Measurements from ENCODE around the gene KIAA1549. TPM values are rescaled to one million over a fixed set of nuclear protein-coding genes. Genes with fewer than 3 reads are reported as not detected.

KIAA1549 gene
- total and polyA plus RNA-seq, 2 of the 4 experiments (the other 2 are of a cell fraction): 1.3 to 3.3 TPM

DNA sequence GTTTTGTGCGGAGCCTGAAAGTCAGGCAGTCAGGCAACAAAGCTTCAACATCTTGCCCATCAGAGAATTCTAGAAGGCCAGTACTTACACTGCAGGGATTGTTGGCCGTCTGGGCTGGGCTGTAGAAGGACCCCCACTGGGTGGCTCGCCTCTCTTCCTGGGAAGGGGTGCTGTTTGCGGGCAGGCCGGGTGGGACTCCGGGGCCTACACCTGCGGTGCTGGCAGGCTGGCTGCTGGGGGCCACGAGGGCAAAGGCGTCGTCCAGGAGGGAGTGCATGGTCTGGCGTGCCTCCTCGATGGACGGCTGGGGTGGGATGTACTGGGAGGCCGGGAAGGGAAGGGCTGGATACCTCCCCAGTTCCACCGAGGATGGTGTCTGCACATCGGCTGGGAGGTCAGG, 120.1 kb downstream of the KIAA1549 start:
- Histone ChIP-seq H2AFZ (replicated peaks; ENCODE audit: low read length, poor library complexity) (no peak overlapping the region), H3K4me3 (ENCODE audit: insufficient read depth, low read depth, low read length) (no peak overlapping the region), H4K91ac (ENCODE audit: insufficient read depth, low read depth, low read length) (no peak overlapping the region), H2AK5ac (ENCODE audit: low read depth, low read length) (no peak overlapping the region), H3K9ac (ENCODE audit: low read depth, low read length) (no peak overlapping the region), H2AK9ac (replicated peaks; ENCODE audit: low read depth, low read length, poor library complexity) (no peak overlapping the region), H3K9me1 (ENCODE audit: insufficient read depth, low read length) (no peaks in the 10 kb centered on the region), H3K36me3 (ENCODE audit: control insufficient read depth, insufficient read depth, low read length) (peaks cover 6% of the 10 kb centered on the region), H4K5ac (ENCODE audit: low read depth, low read length) (no peak overlapping the region), H3K27me3 (ENCODE audit: control insufficient read depth, insufficient read depth, low read length) (no peaks in the 10 kb centered on the region), H4K20me1 (ENCODE audit: insufficient read depth, low read length) (no peaks in the 10 kb centered on the region), H2BK120ac (ENCODE audit: low read depth, low read length) (no peak overlapping the region), H2BK15ac (ENCODE audit: low read depth, low read length) (no peak overlapping the region), H2BK20ac (ENCODE audit: low read depth, low read length) (no peak overlapping the region), H2BK5ac (ENCODE audit: low read depth, low read length, poor library complexity, severe bottlenecking) (no peak overlapping the region), H3K79me1 (ENCODE audit: low read depth in 1 of 2, low read length in 2 of 2) (no peaks in the 10 kb centered on the region), H3K4me1 (ENCODE audit: control insufficient read depth, insufficient read depth, low read length) (no peaks in the 10 kb centered on the region), H3K14ac (replicated peaks; ENCODE audit: low read depth, low read length) (no peak overlapping the region), H3K9me3 (ENCODE audit: control insufficient read depth, insufficient read depth, low read length) (peaks cover 3% of the 10 kb centered on the region), H3K18ac (ENCODE audit: low read depth, low read length) (no peak overlapping the region), H4K8ac (ENCODE audit: low read depth in 2 of 2, low read length in 2 of 2) (no peak overlapping the region), H3K27ac (ENCODE audit: insufficient read depth, low read length) (no peak overlapping the region), H3K23ac (ENCODE audit: low read depth, low read length) (no peak overlapping the region), H3K56ac (ENCODE audit: extremely low read depth, insufficient read depth, low read length) (no peak overlapping the region), H3K4me2 (ENCODE audit: low read depth, low read length) (no peak overlapping the region), H3K4ac (ENCODE audit: low read depth, low read length) (no peak overlapping the region)
- intact Hi-C loops (cut with micrococcal nuclease): no loop called here
- ChIA-PET CTCF (no interaction called here), POLR2A (ENCODE audit: unreplicated experiment) (no interaction called here)
- ATAC-seq (ENCODE audit: low read depth) (no peak), DNase-seq (no peak)
- in situ Hi-C loops (cut with MboI; ENCODE audit: low sequenced_read_pairs): no loop called here
- dilution Hi-C loops (cut with HindIII; ENCODE audit: low sequenced_read_pairs, unreplicated experiment): no loop called here
- BruUV-seq (replicated peaks): no TSS peak
- no peak for TF ChIP-seq NFE2L2 (IDR thresholded peaks at IDR 0.05; ENCODE audit: low read depth, low read length)
- TF ChIP-seq, protein P1, sequence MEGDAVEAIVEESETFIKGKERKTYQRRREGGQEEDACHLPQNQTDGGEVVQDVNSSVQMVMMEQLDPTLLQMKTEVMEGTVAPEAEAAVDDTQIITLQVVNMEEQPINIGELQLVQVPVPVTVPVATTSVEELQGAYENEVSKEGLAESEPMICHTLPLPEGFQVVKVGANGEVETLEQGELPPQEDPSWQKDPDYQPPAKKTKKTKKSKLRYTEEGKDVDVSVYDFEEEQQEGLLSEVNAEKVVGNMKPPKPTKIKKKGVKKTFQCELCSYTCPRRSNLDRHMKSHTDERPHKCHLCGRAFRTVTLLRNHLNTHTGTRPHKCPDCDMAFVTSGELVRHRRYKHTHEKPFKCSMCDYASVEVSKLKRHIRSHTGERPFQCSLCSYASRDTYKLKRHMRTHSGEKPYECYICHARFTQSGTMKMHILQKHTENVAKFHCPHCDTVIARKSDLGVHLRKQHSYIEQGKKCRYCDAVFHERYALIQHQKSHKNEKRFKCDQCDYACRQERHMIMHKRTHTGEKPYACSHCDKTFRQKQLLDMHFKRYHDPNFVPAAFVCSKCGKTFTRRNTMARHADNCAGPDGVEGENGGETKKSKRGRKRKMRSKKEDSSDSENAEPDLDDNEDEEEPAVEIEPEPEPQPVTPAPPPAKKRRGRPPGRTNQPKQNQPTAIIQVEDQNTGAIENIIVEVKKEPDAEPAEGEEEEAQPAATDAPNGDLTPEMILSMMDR (conservative IDR thresholded peaks at IDR 0.05; ENCODE audit: low read depth, low read length): no peak
- no peak for TF ChIP-seq POLR2A (IDR thresholded peaks at IDR 0.05; ENCODE audit: low read depth, low read length)
- TF ChIP-seq, protein P2, sequence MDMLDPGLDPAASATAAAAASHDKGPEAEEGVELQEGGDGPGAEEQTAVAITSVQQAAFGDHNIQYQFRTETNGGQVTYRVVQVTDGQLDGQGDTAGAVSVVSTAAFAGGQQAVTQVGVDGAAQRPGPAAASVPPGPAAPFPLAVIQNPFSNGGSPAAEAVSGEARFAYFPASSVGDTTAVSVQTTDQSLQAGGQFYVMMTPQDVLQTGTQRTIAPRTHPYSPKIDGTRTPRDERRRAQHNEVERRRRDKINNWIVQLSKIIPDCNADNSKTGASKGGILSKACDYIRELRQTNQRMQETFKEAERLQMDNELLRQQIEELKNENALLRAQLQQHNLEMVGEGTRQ (IDR thresholded peaks at IDR 0.05; ENCODE audit: low read depth, low read length): no peak
- no peak for TF ChIP-seq MAFK (IDR thresholded peaks at IDR 0.05; ENCODE audit: low read depth, low read length)
- TF ChIP-seq CEBPB (IDR thresholded peaks at IDR 0.05; ENCODE audit: low read depth, low read length): no peak
- TF ChIP-seq MXI1 (IDR thresholded peaks at IDR 0.05; ENCODE audit: borderline replicate concordance, low read depth, low read length): no peak
- TF ChIP-seq, protein P3, sequence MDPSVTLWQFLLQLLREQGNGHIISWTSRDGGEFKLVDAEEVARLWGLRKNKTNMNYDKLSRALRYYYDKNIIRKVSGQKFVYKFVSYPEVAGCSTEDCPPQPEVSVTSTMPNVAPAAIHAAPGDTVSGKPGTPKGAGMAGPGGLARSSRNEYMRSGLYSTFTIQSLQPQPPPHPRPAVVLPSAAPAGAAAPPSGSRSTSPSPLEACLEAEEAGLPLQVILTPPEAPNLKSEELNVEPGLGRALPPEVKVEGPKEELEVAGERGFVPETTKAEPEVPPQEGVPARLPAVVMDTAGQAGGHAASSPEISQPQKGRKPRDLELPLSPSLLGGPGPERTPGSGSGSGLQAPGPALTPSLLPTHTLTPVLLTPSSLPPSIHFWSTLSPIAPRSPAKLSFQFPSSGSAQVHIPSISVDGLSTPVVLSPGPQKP (IDR thresholded peaks at IDR 0.05; ENCODE audit: borderline replicate concordance, low read depth, low read length): no peak
- no peak for TF ChIP-seq CHD1 (IDR thresholded peaks at IDR 0.05; ENCODE audit: low read depth, low read length)
- TF ChIP-seq SMC3 (IDR thresholded peaks at IDR 0.05; ENCODE audit: low read depth, low read length): no peak
- TF ChIP-seq FOS (IDR thresholded peaks at IDR 0.05; ENCODE audit: low read depth, low read length): no peak
- TF ChIP-seq RAD21 (IDR thresholded peaks at IDR 0.05; ENCODE audit: low read length): no peak
- no peak for TF ChIP-seq MAZ (IDR thresholded peaks at IDR 0.05; ENCODE audit: borderline replicate concordance, low read depth, low read length)
- TF ChIP-seq RCOR1 (IDR thresholded peaks at IDR 0.05; ENCODE audit: insufficient replicate concordance, low read length): no peak
- TF ChIP-seq RFX5 (IDR thresholded peaks at IDR 0.05; ENCODE audit: low read depth, low read length): no peak
- TF ChIP-seq BHLHE40 (IDR thresholded peaks at IDR 0.05; ENCODE audit: low read depth, low read length): no peak
- WGBS, 2 experiments (ENCODE audit: extremely low coverage in 2 of 2, insufficient read length in 1 of 2): 95% methylated on average over 4 of the region's 16 CpGs; no CpG with 5 or more reads in 1 of the 2 experiments
